ENCODE measurements around the gene JPH2. TPM values are rescaled to one million over a fixed set of nuclear protein-coding genes. Genes with fewer than 3 reads are reported as not detected.
A peak's percentile ranks its signal among the peaks of the same experiment; 100 is the strongest.

The JPH2 gene
- total RNA-seq, 1 donor from 2014 or later: 0.12 TPM

DNA sequence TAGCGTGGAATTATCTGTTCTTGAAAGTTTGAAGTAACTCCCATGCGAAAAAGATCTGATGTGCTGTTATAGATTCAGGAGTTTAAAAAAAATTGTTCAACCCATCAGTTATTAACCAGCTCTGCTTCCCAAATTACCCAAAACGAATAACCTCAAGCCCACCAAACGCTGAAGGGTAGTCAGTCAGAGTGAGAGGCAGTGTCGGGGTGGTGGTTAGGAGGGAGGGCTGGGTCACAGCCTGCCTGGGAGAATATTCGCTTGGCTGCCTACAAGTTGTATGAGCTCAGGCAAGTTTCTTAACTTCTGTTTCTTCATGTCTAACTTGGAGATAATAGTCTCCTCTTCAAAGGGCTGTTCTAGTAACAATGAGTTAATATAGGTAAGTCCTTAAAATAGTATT, 114.6 kb downstream of the JPH2 start:
- no peaks in the 10 kb centered on the region for H3K9me3 Mint-ChIP-seq (ENCODE audit: low read depth)
- no peak overlapping the region for H3K4me3 Mint-ChIP-seq (ENCODE audit: low read depth)
- H3K27me3 Mint-ChIP-seq: peaks cover 4% of the 10 kb centered on the region
- DNase-seq (ENCODE audit: low spot score, unreplicated experiment): peak; percentile 1
- no peaks in the 10 kb centered on the region for H3K36me3 Mint-ChIP-seq (ENCODE audit: insufficient read depth)
- H3K4me1 Mint-ChIP-seq (ENCODE audit: low read depth): no peaks in the 10 kb centered on the region
- TF ChIP-seq, protein P1, sequence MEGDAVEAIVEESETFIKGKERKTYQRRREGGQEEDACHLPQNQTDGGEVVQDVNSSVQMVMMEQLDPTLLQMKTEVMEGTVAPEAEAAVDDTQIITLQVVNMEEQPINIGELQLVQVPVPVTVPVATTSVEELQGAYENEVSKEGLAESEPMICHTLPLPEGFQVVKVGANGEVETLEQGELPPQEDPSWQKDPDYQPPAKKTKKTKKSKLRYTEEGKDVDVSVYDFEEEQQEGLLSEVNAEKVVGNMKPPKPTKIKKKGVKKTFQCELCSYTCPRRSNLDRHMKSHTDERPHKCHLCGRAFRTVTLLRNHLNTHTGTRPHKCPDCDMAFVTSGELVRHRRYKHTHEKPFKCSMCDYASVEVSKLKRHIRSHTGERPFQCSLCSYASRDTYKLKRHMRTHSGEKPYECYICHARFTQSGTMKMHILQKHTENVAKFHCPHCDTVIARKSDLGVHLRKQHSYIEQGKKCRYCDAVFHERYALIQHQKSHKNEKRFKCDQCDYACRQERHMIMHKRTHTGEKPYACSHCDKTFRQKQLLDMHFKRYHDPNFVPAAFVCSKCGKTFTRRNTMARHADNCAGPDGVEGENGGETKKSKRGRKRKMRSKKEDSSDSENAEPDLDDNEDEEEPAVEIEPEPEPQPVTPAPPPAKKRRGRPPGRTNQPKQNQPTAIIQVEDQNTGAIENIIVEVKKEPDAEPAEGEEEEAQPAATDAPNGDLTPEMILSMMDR (IDR thresholded peaks at IDR 0.05; ENCODE audit: unreplicated experiment): no peak
- no peak overlapping the region for H3K27ac Mint-ChIP-seq

DNA sequence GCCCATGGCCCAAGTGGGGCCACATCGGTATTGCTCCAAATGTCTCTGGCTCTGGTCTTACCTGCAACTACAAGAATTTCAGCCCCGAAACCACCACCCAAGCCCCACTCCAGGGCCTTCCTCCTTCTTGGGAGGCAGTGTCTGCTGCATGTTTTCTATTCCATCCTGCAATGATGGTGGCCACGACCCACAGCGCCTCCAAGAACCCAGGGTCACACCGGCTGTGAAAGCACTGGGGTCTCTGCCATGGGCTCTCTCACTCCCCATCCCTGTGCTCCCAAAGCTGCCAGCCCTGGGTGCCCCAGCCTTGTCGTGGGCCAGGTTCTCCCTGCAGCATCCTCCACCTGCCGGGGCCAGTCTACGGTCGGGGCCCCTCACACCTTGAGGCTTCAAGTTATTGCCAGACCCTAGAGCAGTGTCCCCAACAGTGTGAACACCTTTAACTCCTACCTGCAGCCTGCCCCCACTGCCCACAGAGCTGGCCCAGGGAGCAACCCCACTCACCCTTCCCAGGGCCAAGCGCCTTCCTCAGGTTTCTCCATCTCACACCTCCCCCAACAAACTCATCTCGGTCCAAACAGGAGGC, 115.4 kb downstream of the JPH2 start:
- Mint-ChIP-seq H3K4me3 (ENCODE audit: low read depth) (no peak overlapping the region), H3K4me1 (ENCODE audit: low read depth) (no peaks in the 10 kb centered on the region)

GRCh38 chr20:44071057-44071456, 115.9 kb downstream of the JPH2 start:
- H3K27ac Mint-ChIP-seq: no peak overlapping the region
- H3K4me1 Mint-ChIP-seq (ENCODE audit: low read depth): no peaks in the 10 kb centered on the region
- H3K27me3 Mint-ChIP-seq: peaks cover 4% of the 10 kb centered on the region
- H3K9me3 Mint-ChIP-seq (ENCODE audit: low read depth): no peaks in the 10 kb centered on the region
- DNase-seq (ENCODE audit: low spot score, unreplicated experiment): no peak
- no peaks in the 10 kb centered on the region for H3K36me3 Mint-ChIP-seq (ENCODE audit: insufficient read depth)
- no peak overlapping the region for H3K4me3 Mint-ChIP-seq (ENCODE audit: low read depth)
- TF ChIP-seq, protein P1 (IDR thresholded peaks at IDR 0.05; ENCODE audit: unreplicated experiment): no peak

More for the DNA sequence above, 115.4 kb downstream of the JPH2 start:
- peak; percentile 6 for DNase-seq (ENCODE audit: low spot score, unreplicated experiment)
- TF ChIP-seq, protein P1 (IDR thresholded peaks at IDR 0.05; ENCODE audit: unreplicated experiment): no peak
- H3K27ac Mint-ChIP-seq: peak overlapping the region; percentile 42
- H3K27me3 Mint-ChIP-seq: peaks cover 4% of the 10 kb centered on the region
- no peaks in the 10 kb centered on the region for H3K9me3 Mint-ChIP-seq (ENCODE audit: low read depth)
- H3K36me3 Mint-ChIP-seq (ENCODE audit: insufficient read depth): no peaks in the 10 kb centered on the region

DNA sequence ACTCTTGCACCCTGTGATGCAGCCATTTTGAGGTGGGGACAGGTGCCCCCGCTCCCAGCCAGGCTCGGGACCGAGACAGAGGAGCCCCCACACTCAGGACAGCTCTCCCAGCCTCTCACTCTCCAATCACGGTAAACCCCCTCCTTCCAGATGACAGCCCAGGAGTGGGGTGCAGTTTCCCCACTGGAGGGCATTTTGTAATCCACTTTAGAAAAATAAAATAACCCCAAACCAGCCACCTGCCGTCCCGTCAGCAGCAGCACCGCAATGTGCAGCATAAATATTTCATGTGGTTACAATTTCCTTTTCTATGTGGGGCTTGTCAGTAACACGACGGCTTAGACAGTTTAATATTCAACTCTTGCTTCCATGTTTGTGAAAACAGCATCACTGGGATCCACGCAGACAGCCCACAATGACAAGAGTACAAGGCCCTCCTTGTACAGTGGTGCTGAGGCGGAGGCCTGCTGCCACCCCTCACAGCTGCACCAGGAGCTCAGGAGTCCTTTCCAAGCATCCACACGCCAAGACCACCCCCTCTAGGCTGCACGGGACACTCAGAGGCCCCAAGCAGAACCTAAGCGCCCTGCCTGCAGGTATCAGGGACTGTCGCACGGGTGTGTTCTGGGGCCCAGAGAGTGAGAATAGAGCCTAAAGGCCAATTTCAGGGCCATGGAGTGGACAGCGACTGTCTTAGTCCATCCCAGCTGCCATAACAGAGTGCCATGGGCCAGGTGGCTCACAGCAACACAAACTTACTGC, 116.7 kb downstream of the JPH2 start:
- no peaks in the 10 kb centered on the region for H3K9me3 Mint-ChIP-seq (ENCODE audit: low read depth)
- H3K4me3 Mint-ChIP-seq (ENCODE audit: low read depth): no peak overlapping the region
- H3K4me1 Mint-ChIP-seq (ENCODE audit: low read depth): no peaks in the 10 kb centered on the region
- TF ChIP-seq, protein P1 (IDR thresholded peaks at IDR 0.05; ENCODE audit: unreplicated experiment): no peak
- H3K27ac Mint-ChIP-seq: no peak overlapping the region
- peak; percentile 8 for DNase-seq (ENCODE audit: low spot score, unreplicated experiment)
- H3K36me3 Mint-ChIP-seq (ENCODE audit: insufficient read depth): no peaks in the 10 kb centered on the region
- H3K27me3 Mint-ChIP-seq: peaks cover 3% of the 10 kb centered on the region

DNA sequence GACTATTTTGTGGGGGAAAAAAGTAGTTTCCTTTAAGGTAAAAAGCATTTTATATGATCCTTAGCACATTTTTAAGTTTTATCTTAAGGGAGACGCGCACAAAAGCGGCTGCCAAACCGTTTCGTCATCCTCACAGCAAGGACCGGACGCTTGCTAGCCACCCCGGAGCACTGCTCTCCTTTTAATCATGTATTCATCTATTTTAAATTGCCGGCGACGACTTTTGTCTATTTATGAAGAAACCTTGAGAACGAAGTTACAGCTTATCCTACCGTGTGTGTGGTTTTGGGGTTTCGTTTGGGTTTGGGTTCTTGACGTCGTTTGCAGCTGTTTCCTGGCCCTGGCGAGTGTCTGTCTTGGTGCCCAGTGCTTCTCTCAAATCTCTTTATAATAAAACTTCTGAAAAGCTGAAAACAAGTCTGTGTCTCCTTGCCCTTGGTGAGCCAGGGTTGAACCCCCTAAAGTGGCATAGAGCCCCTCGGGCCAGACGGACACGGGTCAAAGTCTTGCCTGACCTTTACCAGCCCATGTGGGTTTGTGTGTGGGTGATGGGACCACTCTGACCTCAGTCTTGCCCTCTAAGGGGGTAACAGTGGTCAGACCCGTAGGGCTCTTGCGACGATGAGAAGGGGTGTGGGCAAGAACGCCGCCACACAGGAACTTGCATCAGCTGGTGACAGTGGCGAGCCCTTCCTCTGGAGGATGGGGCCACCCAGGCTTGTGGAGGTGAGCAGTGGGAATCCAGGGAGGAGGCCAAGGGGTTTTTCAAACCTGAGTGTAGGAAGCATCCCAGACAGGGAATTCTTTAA, 117.6 kb downstream of the JPH2 start:
- H3K9me3 Mint-ChIP-seq (ENCODE audit: low read depth): no peaks in the 10 kb centered on the region
- H3K4me3 Mint-ChIP-seq (ENCODE audit: low read depth): no peak overlapping the region
- no peaks in the 10 kb centered on the region for H3K36me3 Mint-ChIP-seq (ENCODE audit: insufficient read depth)
- no peaks in the 10 kb centered on the region for H3K4me1 Mint-ChIP-seq (ENCODE audit: low read depth)
- no peaks in the 10 kb centered on the region for H3K27me3 Mint-ChIP-seq
- no peak overlapping the region for H3K27ac Mint-ChIP-seq
- TF ChIP-seq, protein P1 (IDR thresholded peaks at IDR 0.05; ENCODE audit: unreplicated experiment): no peak
- no peak for DNase-seq (ENCODE audit: low spot score, unreplicated experiment)

All from progenitor cell of endocrine pancreas (in vitro differentiated cells).